ENCODE results near the gene CCDC27.
"Not testable (repeated sequence)": the region's sequence is repeated elsewhere in the genome, so short reads cannot be mapped to it uniquely, and the experiment has no call there.

The CCDC27 gene

DNA sequence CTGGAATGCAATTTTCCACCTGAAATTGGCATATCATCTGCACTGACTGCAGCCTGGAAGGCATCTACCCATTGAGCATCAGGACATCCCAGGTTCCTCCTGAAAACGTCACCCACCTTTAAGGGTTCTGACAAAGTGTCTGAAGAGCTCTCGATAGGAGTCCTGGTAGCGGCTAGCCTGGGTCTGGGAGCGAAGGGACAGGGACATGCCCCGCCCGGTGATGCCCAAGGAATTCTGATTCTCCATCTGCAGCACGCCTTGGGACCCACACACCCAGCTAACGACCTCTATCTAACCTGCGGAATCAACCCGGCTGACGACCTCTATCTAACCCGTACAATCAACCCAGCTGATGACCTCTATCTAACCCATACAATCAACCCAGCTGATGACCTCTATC is 13.3 kb upstream of the CCDC27 start:
- DNase-seq, result no peak

DNA sequence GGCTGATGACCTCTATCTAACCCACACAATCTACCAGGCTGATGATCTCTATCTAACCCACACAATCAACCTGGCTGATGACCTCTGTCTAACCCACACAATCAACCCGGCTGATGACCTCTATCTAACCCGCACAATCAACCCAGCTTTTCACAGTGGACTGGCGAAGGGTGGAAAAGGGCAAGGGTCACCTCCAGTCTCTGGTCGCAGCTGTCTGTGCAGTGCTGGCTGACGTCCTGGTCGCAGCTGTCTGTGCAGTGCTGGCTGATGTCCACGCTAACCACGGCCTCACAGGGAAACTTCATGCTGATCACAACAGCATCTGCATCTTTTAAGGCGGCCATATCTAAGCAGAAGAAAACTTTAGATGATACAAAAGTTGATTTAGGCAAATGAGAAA is 12.2 kb upstream of the CCDC27 start:
- DNase-seq, result no peak

- DNase-seq, result no peak
Measured at GRCh38 chr1:3740752-3741151, 11.5 kb upstream of the CCDC27 start.

DNA sequence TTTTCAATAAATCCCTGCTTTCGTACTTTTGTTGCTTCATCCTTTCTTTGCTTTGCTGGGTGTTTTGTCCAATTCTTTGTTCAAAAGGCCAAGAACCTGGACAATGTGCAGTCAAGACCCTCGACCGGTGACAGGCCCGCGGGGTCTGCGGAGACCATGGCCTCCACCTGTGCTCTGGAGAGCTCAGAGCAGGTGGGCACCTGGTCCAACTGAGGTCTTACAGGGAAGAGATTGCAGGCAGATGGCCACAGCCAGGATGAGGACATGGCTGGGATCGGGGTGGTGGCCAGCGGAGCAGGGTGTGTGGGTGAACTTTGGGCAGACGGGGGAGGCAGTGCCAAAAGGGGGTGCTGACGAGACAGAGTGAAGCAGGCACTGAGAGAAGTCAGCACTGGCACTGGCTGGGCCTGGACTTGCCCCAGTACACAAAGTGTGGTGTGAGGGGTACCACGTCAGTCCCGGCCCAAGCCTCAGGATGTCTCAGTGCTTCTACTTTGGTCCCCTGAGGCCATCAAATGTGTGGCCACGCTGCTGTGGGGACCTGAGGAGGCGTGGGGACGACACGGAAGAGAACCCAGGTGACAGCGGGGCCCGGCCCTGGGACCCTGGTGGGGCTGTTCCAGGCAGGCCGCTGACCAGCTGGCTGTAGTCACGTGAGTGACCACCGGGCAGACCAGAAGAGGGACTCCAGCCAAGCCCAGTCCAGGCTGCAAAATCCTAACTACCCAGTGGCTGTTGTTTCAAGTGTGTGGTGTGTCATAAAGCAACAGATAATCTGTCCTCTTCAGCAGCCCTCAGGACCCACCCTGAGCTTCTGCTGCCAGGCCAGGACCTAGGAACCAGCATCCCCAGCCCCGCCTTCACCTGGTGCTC is 10.4 kb upstream of the CCDC27 start:
- no peak for DNase-seq

DNA sequence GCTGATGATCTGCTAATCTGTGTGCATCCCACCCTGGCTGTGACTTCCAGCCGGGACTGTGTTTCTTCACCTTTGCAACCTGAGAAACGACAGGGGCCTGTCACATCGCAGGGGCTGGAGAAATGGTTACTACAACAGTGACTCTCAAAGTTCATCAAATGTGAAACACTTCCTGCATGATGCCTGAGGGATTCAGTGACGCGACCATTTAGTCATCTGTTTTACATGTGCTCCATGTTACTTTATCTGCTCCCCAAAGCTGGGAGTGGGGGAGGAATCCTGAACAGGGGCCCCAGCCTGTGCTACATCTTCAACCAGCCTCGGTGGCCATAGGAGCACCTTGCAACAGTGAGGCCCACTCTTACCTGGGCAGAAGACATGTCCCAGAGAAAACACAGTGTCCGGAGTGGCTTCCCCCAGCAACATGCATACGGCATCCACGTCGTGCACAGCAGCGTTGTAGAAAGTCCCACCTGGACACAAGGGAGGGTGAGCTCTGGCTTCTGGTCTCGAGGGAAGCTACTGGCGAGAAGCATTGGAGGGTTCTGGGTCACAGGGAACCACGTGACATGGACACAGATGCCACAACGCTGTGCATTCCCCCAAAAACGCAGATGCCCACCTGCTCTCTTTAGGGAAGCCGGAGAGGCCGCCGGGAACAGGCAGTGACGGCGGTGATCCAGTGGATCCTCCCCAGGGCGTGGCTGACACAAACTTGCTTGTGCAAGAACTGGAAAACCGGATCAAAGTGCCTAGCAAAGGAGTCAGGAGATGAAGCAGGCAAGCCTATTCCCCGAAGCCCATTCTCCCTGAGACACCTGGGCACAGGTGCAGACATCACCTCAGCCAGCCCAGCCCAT is 9.6 kb upstream of the CCDC27 start:
- DNase-seq, result no peak

GRCh38 chr1:3743421-3743820 is 8.8 kb upstream of the CCDC27 start:
- peak in 1 of 3 donors; percentile 21 for DNase-seq

- no peak for DNase-seq
Measured at GRCh38 chr1:3743826-3744225, 8.4 kb upstream of the CCDC27 start.

DNA sequence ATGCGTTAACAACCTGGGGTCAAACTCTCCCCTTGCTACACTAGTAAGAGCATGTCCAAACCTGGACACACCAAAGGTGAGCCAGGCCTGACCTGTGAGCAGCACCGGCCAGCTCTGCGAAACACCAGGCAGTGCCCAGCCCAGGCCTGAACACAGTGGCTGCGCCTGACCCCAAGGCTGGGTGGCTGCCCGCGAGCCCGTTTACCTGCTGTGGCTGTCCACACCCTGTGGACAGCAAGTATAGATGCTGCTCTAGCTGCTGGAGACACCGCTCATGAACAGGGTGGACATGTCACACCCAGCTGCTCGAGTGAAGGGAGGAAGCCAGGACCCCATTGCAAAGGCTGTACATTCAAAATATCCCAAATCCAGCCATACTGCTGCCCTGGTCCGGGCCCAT is 7.6 kb upstream of the CCDC27 start:
- no peak for DNase-seq

DNA sequence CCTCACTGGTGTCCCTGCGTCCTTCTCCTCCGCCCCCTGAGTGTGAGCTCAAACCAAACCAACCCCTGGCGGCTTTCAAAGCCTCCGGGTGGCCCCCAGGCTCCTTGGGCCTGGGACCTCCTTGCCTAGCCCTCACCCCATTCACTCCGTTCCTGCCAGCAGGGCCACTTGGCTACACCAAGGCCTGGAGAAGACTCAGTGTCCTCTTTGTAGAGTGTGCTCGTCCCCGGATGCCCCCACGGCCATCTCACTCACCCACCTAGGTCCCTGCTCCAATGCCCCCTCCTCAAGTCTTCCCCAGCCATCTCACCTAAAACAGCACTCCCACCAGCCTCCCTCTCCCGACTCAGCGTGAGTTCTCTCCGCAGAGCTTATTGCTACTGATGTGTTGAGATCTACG is 7.2 kb upstream of the CCDC27 start:
- no peak for DNase-seq

- no peak for DNase-seq
Measured at GRCh38 chr1:3745590-3746381, 6.5 kb upstream of the CCDC27 start.

DNA sequence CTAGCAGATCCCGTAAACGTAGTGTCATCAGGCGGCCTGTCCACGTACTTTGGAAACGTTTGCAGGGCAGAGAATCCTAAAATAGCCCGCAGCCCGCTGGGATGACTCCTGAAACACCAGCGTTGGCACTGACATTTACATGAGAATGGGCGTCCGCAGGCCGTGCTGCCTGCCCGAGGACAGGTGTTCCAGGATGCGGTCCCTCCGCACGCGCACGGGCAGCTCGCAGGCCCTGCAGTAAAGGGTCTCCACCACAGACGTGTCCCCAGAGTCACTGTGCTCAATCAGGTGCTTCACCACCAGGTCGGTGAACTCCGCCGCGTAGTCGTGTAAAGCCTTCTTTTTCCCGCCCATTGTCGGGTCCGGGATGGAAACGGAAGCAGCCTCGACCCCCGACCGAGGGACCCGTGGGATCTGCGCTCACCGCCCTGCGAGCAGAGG is 5.8 kb upstream of the CCDC27 start:
- DNase-seq, result no peak

DNA sequence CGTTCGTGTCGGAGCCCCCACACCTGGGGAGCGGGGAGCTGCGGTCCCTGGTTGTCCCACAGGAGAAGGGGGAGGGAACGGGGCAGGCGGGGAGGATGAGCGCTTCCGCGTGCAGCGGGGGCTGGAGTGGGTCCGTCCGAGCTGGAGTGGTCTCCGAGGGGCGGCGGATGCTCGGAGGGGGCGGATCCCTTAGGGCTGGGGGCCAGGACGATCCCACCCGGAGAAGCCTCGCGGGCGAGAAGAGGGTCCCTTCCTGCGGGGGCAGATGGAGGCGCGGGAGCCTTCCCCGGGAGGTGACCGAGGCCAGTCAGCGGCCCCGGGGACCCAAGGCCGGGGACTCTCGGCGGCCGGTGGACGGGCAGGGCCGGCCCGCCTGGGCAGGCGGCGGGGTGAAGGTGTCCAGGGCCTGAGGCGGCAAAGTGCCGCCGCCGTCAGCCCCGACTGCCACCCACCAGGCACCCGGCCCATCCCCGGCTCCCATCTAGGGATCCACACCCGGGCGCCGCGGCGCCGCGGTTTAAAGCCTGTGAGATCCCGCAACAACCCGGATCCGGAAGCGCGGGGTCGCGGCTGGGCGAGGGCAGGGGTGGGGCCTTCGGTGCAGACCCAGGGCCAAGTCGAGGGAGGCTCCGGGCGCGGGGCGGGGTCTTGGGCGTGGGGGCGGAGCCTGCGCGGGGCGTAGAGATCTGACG is 5.3 kb upstream of the CCDC27 start:
- peak; percentile 68 to 89 (median 70) for DNase-seq

DNA sequence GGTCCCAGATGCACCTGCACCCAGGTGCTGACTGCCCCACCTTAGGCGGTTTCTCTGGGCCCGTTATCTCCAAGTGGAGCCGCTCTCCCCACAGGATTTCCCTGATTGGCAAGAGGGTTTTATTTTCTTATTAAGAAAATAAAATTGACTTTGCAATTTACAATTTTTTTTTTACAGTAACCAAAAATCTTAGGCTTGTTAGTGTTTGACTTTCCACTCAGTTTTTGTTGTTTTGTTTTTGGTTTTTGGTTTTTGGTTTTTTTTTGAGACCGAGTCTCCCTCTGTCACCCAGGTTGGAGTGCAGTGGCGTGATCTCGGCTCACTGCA is 4.8 kb upstream of the CCDC27 start:
- DNase-seq, result no peak

DNA sequence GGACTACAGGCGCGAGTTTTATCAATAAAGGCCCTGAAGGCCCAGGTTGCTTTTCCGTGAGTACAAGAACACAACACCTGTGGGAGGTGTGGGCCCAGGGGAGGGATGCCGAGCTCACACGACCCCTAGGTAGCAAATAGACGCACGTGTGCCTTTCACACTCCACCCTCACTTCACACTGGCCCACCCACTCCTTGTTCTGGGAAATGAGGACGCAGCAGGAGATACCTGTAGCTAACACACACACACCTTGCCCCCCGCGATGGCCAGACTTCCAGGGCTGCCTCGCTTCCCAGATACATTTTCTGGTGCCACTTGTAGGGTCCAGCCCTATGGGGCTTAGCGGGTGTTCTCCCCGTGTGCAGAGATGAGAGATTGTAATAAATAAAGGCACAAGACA is 4.3 kb upstream of the CCDC27 start:
- no peak for DNase-seq

- DNase-seq, result not testable (repeated sequence)
Measured at GRCh38 chr1:3748316-3748900, 3.8 kb upstream of the CCDC27 start.

DNA sequence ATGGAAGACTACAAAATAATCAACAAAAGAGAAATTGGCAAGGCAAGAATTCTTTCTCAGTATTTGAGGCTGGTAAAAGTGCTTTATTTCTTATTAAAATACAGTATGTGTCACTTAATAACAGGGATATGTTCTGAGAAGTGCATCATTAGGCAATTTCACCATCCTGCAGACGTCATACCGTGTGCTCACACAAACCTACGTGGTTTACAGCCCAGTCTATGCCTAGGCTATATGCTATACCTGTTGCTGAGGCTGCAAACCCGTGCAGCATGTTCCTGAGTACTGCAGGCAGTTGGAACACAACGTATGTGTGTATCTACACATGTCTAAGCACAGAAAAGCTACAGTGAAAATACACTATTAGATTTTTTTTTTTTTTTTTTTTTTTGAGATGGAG is 2.7 kb upstream of the CCDC27 start:
- DNase-seq, result no peak

DNA sequence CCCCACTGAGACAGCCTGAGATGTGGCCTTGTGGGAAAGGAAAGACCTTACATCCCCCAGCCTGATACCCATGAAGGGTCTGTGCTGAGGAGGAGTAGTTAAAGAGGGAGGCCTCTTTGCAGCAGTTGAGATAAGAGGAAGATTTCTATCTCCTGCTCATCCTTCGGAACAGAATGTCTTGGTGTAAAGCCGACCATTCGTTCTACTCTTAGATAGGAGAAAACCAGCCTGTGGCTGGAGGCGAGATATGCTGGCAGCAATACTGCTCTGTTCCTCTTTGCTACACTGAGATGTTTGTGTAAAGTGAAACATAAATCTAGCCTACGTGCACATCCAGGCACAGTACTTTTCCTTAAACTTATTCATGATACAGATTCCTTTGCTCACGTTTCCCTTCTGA is 1.5 kb upstream of the CCDC27 start:
- no peak for DNase-seq

DNA sequence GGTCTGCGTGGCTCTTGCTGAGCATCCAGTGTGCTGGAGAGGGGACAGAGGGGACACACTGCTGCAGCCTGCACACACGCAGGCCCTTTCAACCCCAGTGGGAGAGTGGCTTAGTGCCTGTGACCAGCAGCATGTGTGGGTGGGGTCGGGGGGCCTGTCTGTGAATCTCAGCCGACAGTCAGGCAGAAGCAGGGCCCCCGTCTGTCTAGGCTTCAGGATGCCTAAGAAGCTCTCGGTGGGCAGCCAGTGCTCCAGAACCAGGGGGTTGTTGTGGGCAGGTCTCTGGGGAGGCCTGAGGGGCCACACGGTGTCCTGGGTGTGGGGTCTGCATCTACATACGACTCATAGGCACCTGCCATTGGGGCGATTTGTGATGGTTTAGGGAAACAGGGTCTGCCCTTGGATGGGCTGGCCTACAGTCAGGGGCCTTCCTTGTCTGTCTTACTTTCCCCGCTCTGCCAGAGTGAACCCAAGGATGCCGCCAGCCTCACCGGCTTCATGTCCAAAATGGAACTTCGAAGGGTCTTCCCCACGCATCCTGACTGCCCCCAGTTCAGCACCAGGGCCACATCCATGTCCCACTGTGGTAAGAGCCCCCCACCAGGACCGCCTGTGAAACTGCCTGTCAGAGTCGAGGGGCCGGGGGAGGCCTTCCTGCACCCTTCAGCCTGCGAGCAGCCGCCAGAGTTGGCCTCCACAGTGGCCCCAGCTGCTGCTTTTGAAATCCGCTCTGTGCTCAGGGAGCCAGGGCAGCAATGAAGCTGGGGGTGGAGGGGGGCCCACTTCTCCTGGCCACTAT is 1.6 kb downstream of the CCDC27 start:
- DNase-seq, result no peak

GRCh38 chr1:3756394-3756793 is 4.1 kb downstream of the CCDC27 start:
- no peak for DNase-seq

- DNase-seq, result no peak
Measured at GRCh38 chr1:3759164-3759563, 6.9 kb downstream of the CCDC27 start.

GRCh38 chr1:3759796-3760195 is 7.5 kb downstream of the CCDC27 start:
- DNase-seq, result no peak

Data from suppressor macrophage treated with lipopolysaccharide for 1 hour (primary cell).